Fibroblast of villous mesenchyme (primary cell): ENCODE data around the gene NRG3. TPM values are rescaled to one million over a fixed set of nuclear protein-coding genes. Genes with fewer than 3 reads are reported as not detected.

Experiments
- DNase-seq: peaks from one replicate; pipeline ENCODE4 v3.0.0-alpha.2; 2010; ENCODE audit warnings: low read depth
- H3K4me3 ChIP-seq: 2 replicates; pipeline ENCODE4 v1.5.1; 2011; ENCODE audit warnings: low read depth, mild to moderate bottlenecking, low read length
- CTCF ChIP-seq: IDR thresholded peaks from 2 replicates; pipeline ENCODE4 v1.5.1; 2012; ENCODE audit warnings: low read depth, mild to moderate bottlenecking, low read length; ENCODE audit not compliant: insufficient read depth
- total RNA-seq: library from RNA; depleted of rRNA; stranded (reverse); fragments of >200 nt; gene quantifications from 2 replicates; pipeline ENCODE4 v1.2.3, GENCODE V29; 2012

NRG3 gene
- total RNA-seq, 1 donor = not detected

- TF ChIP-seq CTCF = no peak
- DNase-seq = no peak
Measured at GRCh38 chr10:81969136-81969535, 94.1 kb downstream of the NRG3 start.

GRCh38 chr10:81978238-81978637, 103.2 kb downstream of the NRG3 start:
- peak; percentile 7 for DNase-seq
- no peak for TF ChIP-seq CTCF
- H3K4me3 ChIP-seq = no peak overlapping the region

More at GRCh38 chr10:81969136-81969535, 94.1 kb downstream of the NRG3 start:
- H3K4me3 ChIP-seq = no peak overlapping the region

- H3K4me3 ChIP-seq = no peak overlapping the region
- no peak for TF ChIP-seq CTCF
- no peak for DNase-seq
Measured at GRCh38 chr10:81981724-81982123, 106.7 kb downstream of the NRG3 start.

- no peak for DNase-seq
- no peak for TF ChIP-seq CTCF
- no peak overlapping the region for H3K4me3 ChIP-seq
Measured at GRCh38 chr10:81984428-81984827, 109.4 kb downstream of the NRG3 start.

- no peak overlapping the region for H3K4me3 ChIP-seq
- no peak for DNase-seq
- no peak for TF ChIP-seq CTCF
Measured at GRCh38 chr10:81995254-81995653, 120.3 kb downstream of the NRG3 start.

GRCh38 chr10:81996927-81997326, 121.9 kb downstream of the NRG3 start:
- DNase-seq = no peak
- no peak overlapping the region for H3K4me3 ChIP-seq
- TF ChIP-seq CTCF = no peak

GRCh38 chr10:82020999-82021398, 146.0 kb downstream of the NRG3 start:
- no peak for DNase-seq
- H3K4me3 ChIP-seq = no peak overlapping the region
- no peak for TF ChIP-seq CTCF
